Naive thymus-derived CD8-positive, alpha-beta T cell (primary cell): Measurements from ENCODE around the gene SORCS2. TPM values are rescaled to one million over a fixed set of nuclear protein-coding genes. Genes with fewer than 3 reads are reported as not detected.
"Not testable (repeated sequence)": the region's sequence is repeated elsewhere in the genome, so short reads cannot be mapped to it uniquely, and the experiment has no call there.

Source experiments
- ATAC-seq, 2 donors: fragments of 150-1000 bp; cut with Tn5 transposase in 1 of 2; sonication (Bioruptor Pico), chemical (Tn5 transposase) in 1 of 2; 1 replicate in 1 of 2; 2 replicates in 1 of 2; pipeline ENCODE4 v1.10.0; 2021; ENCODE audit warnings: mild to moderate bottlenecking in 2 of 2, moderate library complexity in 2 of 2
- POLR2A ChIA-PET: fragments of 350-600 bp; sonication (Branson Sonifier 250); formaldehyde crosslinking; loops from one replicate; lab custom pipeline; 2021; ENCODE audit warnings: antibody characterized with exemption; lab: Charles Lee
- DNase-seq, 10 donors: peaks; one replicate each; pipeline versions ENCODE4 v3.0.0 to v3.0.0-alpha.2; 2020 to 2022
- H3K27ac Mint-ChIP-seq, 10 donors: one replicate each; pipeline ENCODE4 v1.8.0; 2020 to 2022; ENCODE audit warnings: mild to moderate bottlenecking in 10 of 10, mixed read lengths in 10 of 10, moderate library complexity in 4 of 10, inconsistent platforms in 1 of 10
- H3K27me3 Mint-ChIP-seq, 5 donors: one replicate each; pipeline ENCODE4 v1.8.0; 2021 to 2022; ENCODE audit warnings: mixed read lengths in 5 of 5
- H3K36me3 Mint-ChIP-seq, 3 donors: one replicate each; pipeline ENCODE4 v1.8.0; 2020 to 2022; ENCODE audit warnings: mixed read lengths in 3 of 3, mild to moderate bottlenecking in 2 of 3, inconsistent platforms in 1 of 3
- H3K4me1 Mint-ChIP-seq, 4 donors: one replicate each; pipeline ENCODE4 v1.8.0; 2021 to 2022; ENCODE audit warnings: mixed read lengths in 4 of 4
- H3K4me3 Mint-ChIP-seq, 10 donors: one replicate each; pipeline ENCODE4 v1.8.0; 2020 to 2022; ENCODE audit warnings: mild to moderate bottlenecking in 10 of 10, mixed read lengths in 10 of 10, moderate library complexity in 6 of 10, inconsistent platforms in 1 of 10
- H3K9me3 Mint-ChIP-seq, 9 donors: one replicate each; pipeline ENCODE4 v1.8.0; 2020 to 2022; ENCODE audit warnings: mixed read lengths in 9 of 9, mild to moderate bottlenecking in 3 of 9, inconsistent platforms in 1 of 9, moderate library complexity in 1 of 9
- polyA plus RNA-seq, 3 donors: library from polyadenylated mRNA; unstranded; fragments of 300-500 nt; fragmentation: Illumina TruSeq; gene quantifications; one replicate each; pipeline ENCODE4 v1.2.3, GENCODE V29; 2021
- total RNA-seq, 8 experiments: library from RNA in 2 of 8; stranded (reverse) in 2 of 8; gene quantifications; one replicate each; pipeline ENCODE4 v1.2.3 and lab custom pipeline; 2021 to 2026

The SORCS2 gene
- total and polyA plus RNA-seq, 5 experiments from 2014 or later: not detected

- no peak overlapping the region for H3K4me3 Mint-ChIP-seq
- peaks cover 0 to 1% (median 0%) of the 10 kb centered on the region in 9 donors for H3K9me3 Mint-ChIP-seq
- peaks cover 0 to 2% (median 0%) of the 10 kb centered on the region in 4 donors for H3K4me1 Mint-ChIP-seq
- H3K36me3 Mint-ChIP-seq: no peaks in the 10 kb centered on the region
- DNase-seq (no peak), ATAC-seq (no peak)
- no peak overlapping the region for H3K27ac Mint-ChIP-seq
- H3K27me3 Mint-ChIP-seq: peaks cover 5 to 46% (median 23%) of the 10 kb centered on the region in 5 donors
- POLR2A ChIA-PET: no interaction called here
Observed at GRCh38 chr4:7593646-7594412, 401.5 kb downstream of the SORCS2 start.

- ATAC-seq (no peak), DNase-seq (no peak)
- POLR2A ChIA-PET: interaction anchor here (0.6 kb wide), 1 partner anchor 1249 kb away, joined by 3 read pairs; no protein-coding TSS in a partner anchor
- peaks cover 0 to 4% (median 0%) of the 10 kb centered on the region in 9 donors for H3K9me3 Mint-ChIP-seq
- no peak overlapping the region for H3K4me3 Mint-ChIP-seq
- H3K4me1 Mint-ChIP-seq: peaks cover 0 to 2% (median 0%) of the 10 kb centered on the region in 4 donors
- peaks cover 5 to 34% (median 14%) of the 10 kb centered on the region in 5 donors for H3K27me3 Mint-ChIP-seq
- no peaks in the 10 kb centered on the region for H3K36me3 Mint-ChIP-seq
- no peak overlapping the region for H3K27ac Mint-ChIP-seq
Observed at GRCh38 chr4:7595934-7596461, 403.7 kb downstream of the SORCS2 start.

GRCh38 chr4:7596918-7597606 lies 404.7 kb downstream of the SORCS2 start:
- DNase-seq (no peak), ATAC-seq (no peak)
- Mint-ChIP-seq H3K4me1 (peaks cover 0 to 2% (median 0%) of the 10 kb centered on the region in 4 donors), H3K4me3 (no peak overlapping the region), H3K36me3 (no peaks in the 10 kb centered on the region), H3K27me3 (peaks cover 5 to 33% (median 12%) of the 10 kb centered on the region in 5 donors), H3K9me3 (peaks cover 0 to 7% (median 0%) of the 10 kb centered on the region in 9 donors), H3K27ac (no peak overlapping the region)
- POLR2A ChIA-PET: no interaction called here

GRCh38 chr4:7598939-7599790 lies 406.8 kb downstream of the SORCS2 start:
- H3K36me3 Mint-ChIP-seq: peaks cover 0 to 7% (median 0%) of the 10 kb centered on the region in 3 donors
- H3K4me1 Mint-ChIP-seq: peaks cover 0 to 2% (median 0%) of the 10 kb centered on the region in 4 donors
- ATAC-seq (no peak), DNase-seq (no peak)
- POLR2A ChIA-PET: no interaction called here
- peaks cover 0 to 16% (median 6%) of the 10 kb centered on the region in 9 donors for H3K9me3 Mint-ChIP-seq
- H3K27me3 Mint-ChIP-seq: peaks cover 5 to 25% (median 12%) of the 10 kb centered on the region in 5 donors
- no peak overlapping the region for H3K4me3 Mint-ChIP-seq
- no peak overlapping the region for H3K27ac Mint-ChIP-seq

GRCh38 chr4:7600247-7600646 lies 407.9 kb downstream of the SORCS2 start:
- POLR2A ChIA-PET: no interaction called here
- Mint-ChIP-seq H3K27ac (no peak overlapping the region), H3K36me3 (peaks cover 0 to 11% (median 0%) of the 10 kb centered on the region in 3 donors), H3K27me3 (peaks cover 0 to 17% (median 11%) of the 10 kb centered on the region in 5 donors), H3K4me3 (no peak overlapping the region), H3K4me1 (peaks cover 0 to 2% (median 0%) of the 10 kb centered on the region in 4 donors), H3K9me3 (peaks cover 0 to 16% (median 9%) of the 10 kb centered on the region in 9 donors)
- ATAC-seq (no peak), DNase-seq (no peak)

GRCh38 chr4:7602166-7602565 lies 409.8 kb downstream of the SORCS2 start:
- ATAC-seq, H3K4me3 Mint-ChIP-seq, DNase-seq, POLR2A ChIA-PET, H3K27ac Mint-ChIP-seq, H3K27me3 Mint-ChIP-seq, H3K4me1 Mint-ChIP-seq: not testable (repeated sequence)
- Mint-ChIP-seq H3K36me3 (peaks cover 0 to 11% (median 0%) of the 10 kb centered on the region in 3 donors), H3K9me3 (peaks cover 0 to 16% (median 9%) of the 10 kb centered on the region in 9 donors)

GRCh38 chr4:7607156-7607910 lies 415.0 kb downstream of the SORCS2 start:
- Mint-ChIP-seq H3K27ac (no peak overlapping the region), H3K27me3 (peaks cover 0 to 3% (median 2%) of the 10 kb centered on the region in 5 donors)

GRCh38 chr4:7608046-7608445 lies 415.7 kb downstream of the SORCS2 start:
- peaks cover 0 to 3% (median 2%) of the 10 kb centered on the region in 5 donors for H3K27me3 Mint-ChIP-seq
- H3K36me3 Mint-ChIP-seq: peaks cover 0 to 10% (median 0%) of the 10 kb centered on the region in 3 donors
- DNase-seq (no peak), ATAC-seq (no peak)
- H3K4me3 Mint-ChIP-seq: no peak overlapping the region
- peaks cover 0 to 12% (median 7%) of the 10 kb centered on the region in 9 donors for H3K9me3 Mint-ChIP-seq
- no peaks in the 10 kb centered on the region for H3K4me1 Mint-ChIP-seq
- no peak overlapping the region for H3K27ac Mint-ChIP-seq
- POLR2A ChIA-PET: no interaction called here

More at GRCh38 chr4:7607156-7607910, 415.0 kb downstream of the SORCS2 start:
- no peak for ATAC-seq
- no peaks in the 10 kb centered on the region for H3K4me1 Mint-ChIP-seq
- H3K4me3 Mint-ChIP-seq: no peak overlapping the region
- no peak for DNase-seq
- POLR2A ChIA-PET: no interaction called here
- peaks cover 0 to 11% (median 0%) of the 10 kb centered on the region in 3 donors for H3K36me3 Mint-ChIP-seq
- H3K9me3 Mint-ChIP-seq: peaks cover 0 to 12% (median 7%) of the 10 kb centered on the region in 9 donors

- Mint-ChIP-seq H3K9me3 (peaks cover 0 to 7% (median 0%) of the 10 kb centered on the region in 9 donors), H3K27me3 (peaks cover 0 to 3% (median 2%) of the 10 kb centered on the region in 5 donors), H3K36me3 (peaks cover 0 to 4% (median 0%) of the 10 kb centered on the region in 3 donors), H3K27ac (no peak overlapping the region), H3K4me1 (no peaks in the 10 kb centered on the region), H3K4me3 (no peak overlapping the region)
- ATAC-seq (no peak), DNase-seq (no peak)
- POLR2A ChIA-PET: no interaction called here
Observed at GRCh38 chr4:7609316-7609715, 417.0 kb downstream of the SORCS2 start.

- H3K36me3 Mint-ChIP-seq: peaks cover 0 to under 1% (median 0%) of the 10 kb centered on the region in 3 donors
- no peak for ATAC-seq
- H3K27ac Mint-ChIP-seq: no peak overlapping the region
- H3K4me1 Mint-ChIP-seq: no peaks in the 10 kb centered on the region
- DNase-seq: no peak
- peaks cover 0 to 2% (median 0%) of the 10 kb centered on the region in 9 donors for H3K9me3 Mint-ChIP-seq
- H3K27me3 Mint-ChIP-seq: peaks cover 0 to 3% (median 2%) of the 10 kb centered on the region in 5 donors
- POLR2A ChIA-PET: no interaction called here
- no peak overlapping the region for H3K4me3 Mint-ChIP-seq
Observed at GRCh38 chr4:7610022-7610670, 417.8 kb downstream of the SORCS2 start.

- DNase-seq (no peak), ATAC-seq (no peak)
- no peak overlapping the region for H3K27ac Mint-ChIP-seq
- POLR2A ChIA-PET: no interaction called here
- H3K4me1 Mint-ChIP-seq: no peaks in the 10 kb centered on the region
- peaks cover 0 to 3% (median 2%) of the 10 kb centered on the region in 5 donors for H3K27me3 Mint-ChIP-seq
- H3K9me3 Mint-ChIP-seq: peaks cover 0 to 4% (median 0%) of the 10 kb centered on the region in 9 donors
- no peak overlapping the region for H3K4me3 Mint-ChIP-seq
- H3K36me3 Mint-ChIP-seq: no peaks in the 10 kb centered on the region
Observed at GRCh38 chr4:7610841-7611240, 418.5 kb downstream of the SORCS2 start.
